WTC11 (cell line): ENCODE results near the gene MFAP3L. TPM values are rescaled to one million over a fixed set of nuclear protein-coding genes. Genes with fewer than 3 reads are reported as not detected.

Source experiments
- ATAC-seq: fragments of 200-7000 bp; cut with Tn5 transposase; 2 replicates; pipeline ENCODE4 v1.10.0; 2021; ENCODE audit warnings: mild to moderate bottlenecking, moderate library complexity
- CTCF ChIA-PET: fragments of 300-600 bp; sonication (Branson Sonifier 250); formaldehyde crosslinking; loops from one replicate; lab custom pipeline; 2021; ENCODE audit warnings: antibody characterized with exemption; lab: Charles Lee
- POLR2A ChIA-PET: fragments of 350-600 bp; sonication (Branson Sonifier 250); formaldehyde crosslinking; loops from one replicate; lab custom pipeline; 2021; ENCODE audit warnings: antibody characterized with exemption; lab: Charles Lee
- DNase-seq: peaks from one replicate; pipeline ENCODE4 v3.0.0; 2021; ENCODE audit warnings: low spot score
- H3K27ac Mint-ChIP-seq: 2 replicates; pipeline ENCODE4 v1.8.0; 2021; ENCODE audit warnings: mixed read lengths
- H3K27me3 Mint-ChIP-seq: 2 replicates; pipeline ENCODE4 v1.8.0; 2021; ENCODE audit warnings: low read depth, mild to moderate bottlenecking, moderate library complexity, mixed read lengths
- H3K36me3 Mint-ChIP-seq: 2 replicates; pipeline ENCODE4 v1.8.0; 2021; ENCODE audit warnings: mixed read lengths
- H3K4me1 Mint-ChIP-seq: 2 replicates; pipeline ENCODE4 v1.8.0; 2022; ENCODE audit warnings: mixed read lengths
- H3K4me3 Mint-ChIP-seq: 2 replicates; pipeline ENCODE4 v1.8.0; 2021; ENCODE audit warnings: mild to moderate bottlenecking, moderate library complexity, mixed read lengths
- H3K9me3 Mint-ChIP-seq: 2 replicates; pipeline ENCODE4 v1.8.0; 2021; ENCODE audit warnings: mixed read lengths
- EMX1 ChIP-seq: fragments of 250-450 bp; sonication (Bioruptor Pico); IDR thresholded peaks from 2 replicates; pipeline ENCODE4 v1.8.0; 2021; ENCODE audit warnings: mild to moderate bottlenecking
- ESRRA ChIP-seq: sonication (generic); formaldehyde crosslinking; IDR thresholded peaks from 2 replicates; pipeline ENCODE4 v1.8.1; 2022; ENCODE audit warnings: mild to moderate bottlenecking, missing genetic modification reagents, borderline replicate concordance
- GRHL2 ChIP-seq: fragments of 250-450 bp; sonication (Bioruptor Pico); IDR thresholded peaks from 2 replicates; pipeline ENCODE4 v1.8.0; 2022; ENCODE audit warnings: mild to moderate bottlenecking, moderate library complexity; ENCODE audit not compliant: insufficient replicate concordance, severe bottlenecking
- MYBL2 ChIP-seq: sonication (generic); formaldehyde crosslinking; IDR thresholded peaks from 2 replicates; pipeline ENCODE4 v1.8.1; 2023; ENCODE audit warnings: mild to moderate bottlenecking, moderate library complexity, missing genetic modification reagents
- NR1H2 ChIP-seq: sonication (generic); formaldehyde crosslinking; IDR thresholded peaks from 2 replicates; pipeline ENCODE4 v1.9.0; 2021; ENCODE audit warnings: mild to moderate bottlenecking, moderate library complexity, missing genetic modification reagents
- RORB ChIP-seq: fragments of 250-450 bp; sonication (Bioruptor Pico); IDR thresholded peaks from 2 replicates; pipeline ENCODE4 v1.9.0; 2021; ENCODE audit warnings: mild to moderate bottlenecking
- ZBTB21 ChIP-seq: sonication (generic); formaldehyde crosslinking; IDR thresholded peaks from 2 replicates; pipeline ENCODE4 v1.8.1; 2023; ENCODE audit warnings: mild to moderate bottlenecking, missing genetic modification reagents, borderline replicate concordance
- ZNF121 ChIP-seq: sonication (generic); formaldehyde crosslinking; IDR thresholded peaks from 2 replicates; pipeline ENCODE4 v1.8.0; 2023; ENCODE audit warnings: missing genetic modification reagents
- ZNF138 ChIP-seq: sonication (generic); formaldehyde crosslinking; conservative IDR thresholded peaks from 2 replicates; pipeline ENCODE4 v1.8.1; 2022; ENCODE audit warnings: mild to moderate bottlenecking, moderate library complexity, missing genetic modification reagents
- total RNA-seq: library from RNA; stranded (reverse); gene quantifications from 3 replicates; pipeline ENCODE4 v1.2.3, GENCODE V29; 2021
- TF ChIP-seq, protein P1 (sequence below): sonication (generic); formaldehyde crosslinking; conservative IDR thresholded peaks from 2 replicates; pipeline ENCODE4 v1.8.1; 2023; ENCODE audit warnings: mild to moderate bottlenecking, low read depth, missing genetic modification reagents, moderate library complexity
- TF ChIP-seq, protein P2 (sequence below): fragments of 250-450 bp; sonication (Bioruptor Pico); conservative IDR thresholded peaks from 2 replicates; pipeline ENCODE4 v1.9.0; 2021; ENCODE audit warnings: mild to moderate bottlenecking
- TF ChIP-seq, protein P3 (sequence below): sonication (generic); formaldehyde crosslinking; IDR thresholded peaks from 2 replicates; pipeline ENCODE4 v1.8.0; 2023; ENCODE audit warnings: missing genetic modification reagents
- TF ChIP-seq, protein P4 (sequence below): sonication (generic); formaldehyde crosslinking; IDR thresholded peaks from 2 replicates; pipeline ENCODE4 v1.8.1; 2023; ENCODE audit warnings: mild to moderate bottlenecking, missing genetic modification reagents, moderate library complexity
- TF ChIP-seq, protein P5 (sequence below): sonication (generic); formaldehyde crosslinking; IDR thresholded peaks from 2 replicates; pipeline ENCODE4 v1.8.1; 2022; ENCODE audit warnings: mild to moderate bottlenecking, moderate library complexity, missing genetic modification reagents
- TF ChIP-seq, protein P6 (sequence below): sonication (generic); formaldehyde crosslinking; IDR thresholded peaks from 2 replicates; pipeline ENCODE4 v1.8.1; 2022; ENCODE audit warnings: low read depth, mild to moderate bottlenecking, moderate library complexity, missing genetic modification reagents, borderline replicate concordance
- TF ChIP-seq, protein P7 (sequence below): fragments of 250-450 bp; sonication (Bioruptor Pico); IDR thresholded peaks from 2 replicates; pipeline ENCODE4 v1.9.0; 2021; ENCODE audit warnings: mild to moderate bottlenecking, borderline replicate concordance
- TF ChIP-seq, protein P8 (sequence below): sonication (generic); formaldehyde crosslinking; IDR thresholded peaks from 2 replicates; pipeline ENCODE4 v1.8.0; 2022; ENCODE audit warnings: mild to moderate bottlenecking, missing genetic modification reagents

Gene MFAP3L
- total RNA-seq, 1 experiment from 2014 or later: 31.3 TPM

DNA sequence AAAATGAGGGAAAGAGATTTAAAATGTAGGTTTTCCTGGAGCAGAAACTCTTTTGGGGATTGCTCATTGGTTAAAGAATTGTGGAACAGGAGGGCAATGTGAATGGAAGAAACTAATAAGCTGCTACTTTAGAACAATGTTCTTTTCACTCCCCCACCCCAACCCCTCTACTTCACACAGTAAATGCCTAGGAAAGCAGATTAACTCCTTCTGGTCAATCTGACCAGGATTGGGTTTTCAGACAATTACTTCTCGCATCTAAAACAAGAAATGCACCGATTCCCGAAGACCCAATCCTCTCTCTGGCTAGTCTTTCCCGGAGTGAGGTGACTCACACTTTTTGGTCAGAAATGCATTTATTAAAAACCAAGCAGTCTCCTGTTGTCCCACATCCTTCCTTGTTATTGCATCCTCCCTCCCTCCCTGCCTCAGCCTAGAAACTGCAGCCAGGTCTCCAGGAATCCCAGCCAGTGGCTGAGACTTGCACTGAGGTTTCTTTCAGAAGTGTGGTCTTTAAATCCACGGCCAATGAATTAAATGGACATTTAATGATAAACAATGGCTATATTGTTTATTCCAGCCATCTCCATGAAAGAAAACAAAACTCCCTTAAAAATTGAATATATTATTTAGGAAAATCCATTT, 21.4 kb downstream of the MFAP3L start (continued):
- TF ChIP-seq NR1H2 (no peak), ZNF138 (CRISPR knock-in tag) (no peak), ZBTB21 (no peak), EMX1 (CRISPR knock-in tag) (no peak), ESRRA (CRISPR knock-in tag) (no peak)
- TF ChIP-seq, protein P1, sequence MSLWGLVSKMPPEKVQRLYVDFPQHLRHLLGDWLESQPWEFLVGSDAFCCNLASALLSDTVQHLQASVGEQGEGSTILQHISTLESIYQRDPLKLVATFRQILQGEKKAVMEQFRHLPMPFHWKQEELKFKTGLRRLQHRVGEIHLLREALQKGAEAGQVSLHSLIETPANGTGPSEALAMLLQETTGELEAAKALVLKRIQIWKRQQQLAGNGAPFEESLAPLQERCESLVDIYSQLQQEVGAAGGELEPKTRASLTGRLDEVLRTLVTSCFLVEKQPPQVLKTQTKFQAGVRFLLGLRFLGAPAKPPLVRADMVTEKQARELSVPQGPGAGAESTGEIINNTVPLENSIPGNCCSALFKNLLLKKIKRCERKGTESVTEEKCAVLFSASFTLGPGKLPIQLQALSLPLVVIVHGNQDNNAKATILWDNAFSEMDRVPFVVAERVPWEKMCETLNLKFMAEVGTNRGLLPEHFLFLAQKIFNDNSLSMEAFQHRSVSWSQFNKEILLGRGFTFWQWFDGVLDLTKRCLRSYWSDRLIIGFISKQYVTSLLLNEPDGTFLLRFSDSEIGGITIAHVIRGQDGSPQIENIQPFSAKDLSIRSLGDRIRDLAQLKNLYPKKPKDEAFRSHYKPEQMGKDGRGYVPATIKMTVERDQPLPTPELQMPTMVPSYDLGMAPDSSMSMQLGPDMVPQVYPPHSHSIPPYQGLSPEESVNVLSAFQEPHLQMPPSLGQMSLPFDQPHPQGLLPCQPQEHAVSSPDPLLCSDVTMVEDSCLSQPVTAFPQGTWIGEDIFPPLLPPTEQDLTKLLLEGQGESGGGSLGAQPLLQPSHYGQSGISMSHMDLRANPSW (CRISPR knock-in tag): no peak
- TF ChIP-seq, protein P2, sequence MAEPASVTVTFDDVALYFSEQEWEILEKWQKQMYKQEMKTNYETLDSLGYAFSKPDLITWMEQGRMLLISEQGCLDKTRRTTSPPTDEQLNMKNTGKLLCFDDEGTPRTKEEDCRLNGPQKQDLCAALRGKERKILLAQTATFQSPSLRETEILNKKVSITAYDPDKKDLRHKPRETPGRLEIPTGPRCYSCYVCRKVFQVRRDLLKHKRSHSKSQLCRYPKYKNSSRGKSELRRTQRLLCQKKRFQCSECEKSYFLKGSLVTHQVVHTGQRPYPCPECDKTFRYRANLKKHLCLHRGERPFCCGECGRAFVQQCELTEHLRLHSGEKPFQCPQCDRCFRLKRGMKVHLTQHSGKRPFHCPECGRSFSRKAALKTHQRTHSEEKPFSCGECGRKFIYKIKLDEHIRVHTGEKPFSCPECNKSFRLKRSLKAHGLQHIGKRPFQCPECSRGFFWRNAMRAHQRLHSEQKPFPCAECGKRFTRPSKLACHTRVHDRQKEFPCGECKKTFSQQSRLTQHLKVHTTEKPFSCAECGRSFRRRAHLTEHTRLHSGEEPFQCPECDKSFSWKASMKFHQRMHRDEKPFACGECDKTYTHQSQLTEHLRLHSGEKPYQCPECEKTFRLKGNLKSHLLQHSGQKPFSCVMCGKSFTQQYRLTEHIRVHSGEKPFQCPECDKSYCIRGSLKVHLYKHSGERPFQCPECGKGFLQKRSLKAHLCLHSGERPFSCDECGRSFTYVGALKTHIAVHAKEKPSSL (CRISPR knock-in tag): no peak
- TF ChIP-seq, protein P3, sequence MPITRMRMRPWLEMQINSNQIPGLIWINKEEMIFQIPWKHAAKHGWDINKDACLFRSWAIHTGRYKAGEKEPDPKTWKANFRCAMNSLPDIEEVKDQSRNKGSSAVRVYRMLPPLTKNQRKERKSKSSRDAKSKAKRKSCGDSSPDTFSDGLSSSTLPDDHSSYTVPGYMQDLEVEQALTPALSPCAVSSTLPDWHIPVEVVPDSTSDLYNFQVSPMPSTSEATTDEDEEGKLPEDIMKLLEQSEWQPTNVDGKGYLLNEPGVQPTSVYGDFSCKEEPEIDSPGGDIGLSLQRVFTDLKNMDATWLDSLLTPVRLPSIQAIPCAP (CRISPR knock-in tag): no peak
- TF ChIP-seq, protein P4, sequence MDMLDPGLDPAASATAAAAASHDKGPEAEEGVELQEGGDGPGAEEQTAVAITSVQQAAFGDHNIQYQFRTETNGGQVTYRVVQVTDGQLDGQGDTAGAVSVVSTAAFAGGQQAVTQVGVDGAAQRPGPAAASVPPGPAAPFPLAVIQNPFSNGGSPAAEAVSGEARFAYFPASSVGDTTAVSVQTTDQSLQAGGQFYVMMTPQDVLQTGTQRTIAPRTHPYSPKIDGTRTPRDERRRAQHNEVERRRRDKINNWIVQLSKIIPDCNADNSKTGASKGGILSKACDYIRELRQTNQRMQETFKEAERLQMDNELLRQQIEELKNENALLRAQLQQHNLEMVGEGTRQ (CRISPR knock-in tag): no peak
- TF ChIP-seq, protein P5, sequence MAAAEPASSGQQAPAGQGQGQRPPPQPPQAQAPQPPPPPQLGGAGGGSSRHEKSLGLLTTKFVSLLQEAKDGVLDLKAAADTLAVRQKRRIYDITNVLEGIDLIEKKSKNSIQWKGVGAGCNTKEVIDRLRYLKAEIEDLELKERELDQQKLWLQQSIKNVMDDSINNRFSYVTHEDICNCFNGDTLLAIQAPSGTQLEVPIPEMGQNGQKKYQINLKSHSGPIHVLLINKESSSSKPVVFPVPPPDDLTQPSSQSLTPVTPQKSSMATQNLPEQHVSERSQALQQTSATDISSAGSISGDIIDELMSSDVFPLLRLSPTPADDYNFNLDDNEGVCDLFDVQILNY (CRISPR knock-in tag): no peak

DNA sequence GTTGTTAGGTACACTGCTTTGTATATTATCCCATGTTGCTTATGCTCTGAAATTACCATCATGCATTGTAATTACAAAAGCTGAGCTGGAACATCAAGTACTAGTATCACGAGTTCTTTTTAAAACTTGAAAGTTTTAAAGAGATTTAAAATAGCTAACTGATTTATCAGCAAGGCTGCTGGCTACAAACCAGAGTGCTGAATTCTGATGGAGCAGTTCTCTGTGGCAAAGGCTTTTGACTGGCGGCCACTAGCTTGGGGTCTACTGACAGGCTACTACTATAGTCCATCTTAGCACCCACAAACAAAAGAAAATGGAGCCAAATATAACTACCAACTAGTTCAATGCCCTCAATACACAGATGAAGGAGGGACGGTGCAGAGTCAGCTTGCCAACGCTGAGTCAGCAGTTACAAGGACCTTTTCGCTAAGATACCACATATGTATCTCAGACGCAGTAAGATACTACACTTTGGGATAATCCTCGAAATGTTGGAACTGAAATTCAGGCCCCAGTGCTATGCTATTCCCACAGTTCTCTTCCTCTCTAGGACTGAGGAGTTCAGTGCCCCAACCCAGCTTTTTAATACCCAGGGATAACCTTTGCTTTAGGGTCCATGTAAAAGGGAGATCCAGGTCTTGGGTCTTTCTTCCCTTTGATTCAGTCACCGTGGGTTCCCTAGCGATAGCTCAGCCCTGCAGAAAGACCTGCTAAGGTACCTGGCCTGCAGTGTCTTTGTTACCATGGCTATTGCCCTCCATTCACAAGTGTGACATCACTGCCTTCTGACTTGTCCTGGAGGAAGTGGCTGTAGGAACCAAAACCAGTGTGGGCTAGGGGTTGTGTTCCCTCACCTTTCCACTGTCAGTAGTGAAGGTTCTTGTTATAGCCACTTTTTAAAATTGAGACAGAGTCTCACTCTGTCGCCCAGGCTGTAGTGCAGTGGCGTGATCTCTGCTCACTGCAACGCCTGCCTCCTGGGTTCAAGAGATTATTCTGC, 22.8 kb downstream of the MFAP3L start:
- H3K4me1 Mint-ChIP-seq: peaks cover 33% of the 10 kb centered on the region
- CTCF ChIA-PET: interaction anchor here (1.4 kb wide), 1 partner anchor 193 kb away, joined by 4 read pairs; no protein-coding TSS in a partner anchor
- no peaks in the 10 kb centered on the region for H3K9me3 Mint-ChIP-seq
- no peak overlapping the region; the same call in 1 of the 2 replicates for H3K27ac Mint-ChIP-seq
- ATAC-seq: no peak
- no peak overlapping the region for H3K4me3 Mint-ChIP-seq
- no peaks in the 10 kb centered on the region for H3K27me3 Mint-ChIP-seq
- no peaks in the 10 kb centered on the region for H3K36me3 Mint-ChIP-seq
- no peak for DNase-seq
- POLR2A ChIA-PET: no interaction called here
- TF ChIP-seq, protein P6, sequence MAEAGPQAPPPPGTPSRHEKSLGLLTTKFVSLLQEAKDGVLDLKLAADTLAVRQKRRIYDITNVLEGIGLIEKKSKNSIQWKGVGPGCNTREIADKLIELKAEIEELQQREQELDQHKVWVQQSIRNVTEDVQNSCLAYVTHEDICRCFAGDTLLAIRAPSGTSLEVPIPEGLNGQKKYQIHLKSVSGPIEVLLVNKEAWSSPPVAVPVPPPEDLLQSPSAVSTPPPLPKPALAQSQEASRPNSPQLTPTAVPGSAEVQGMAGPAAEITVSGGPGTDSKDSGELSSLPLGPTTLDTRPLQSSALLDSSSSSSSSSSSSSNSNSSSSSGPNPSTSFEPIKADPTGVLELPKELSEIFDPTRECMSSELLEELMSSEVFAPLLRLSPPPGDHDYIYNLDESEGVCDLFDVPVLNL: no peak
- TF ChIP-seq GRHL2 (CRISPR knock-in tag) (no peak), MYBL2 (CRISPR knock-in tag) (no peak), ZNF121 (CRISPR knock-in tag) (no peak), EMX1 (CRISPR knock-in tag) (no peak), RORB (CRISPR knock-in tag) (no peak), NR1H2 (no peak)
- TF ChIP-seq, protein P7, sequence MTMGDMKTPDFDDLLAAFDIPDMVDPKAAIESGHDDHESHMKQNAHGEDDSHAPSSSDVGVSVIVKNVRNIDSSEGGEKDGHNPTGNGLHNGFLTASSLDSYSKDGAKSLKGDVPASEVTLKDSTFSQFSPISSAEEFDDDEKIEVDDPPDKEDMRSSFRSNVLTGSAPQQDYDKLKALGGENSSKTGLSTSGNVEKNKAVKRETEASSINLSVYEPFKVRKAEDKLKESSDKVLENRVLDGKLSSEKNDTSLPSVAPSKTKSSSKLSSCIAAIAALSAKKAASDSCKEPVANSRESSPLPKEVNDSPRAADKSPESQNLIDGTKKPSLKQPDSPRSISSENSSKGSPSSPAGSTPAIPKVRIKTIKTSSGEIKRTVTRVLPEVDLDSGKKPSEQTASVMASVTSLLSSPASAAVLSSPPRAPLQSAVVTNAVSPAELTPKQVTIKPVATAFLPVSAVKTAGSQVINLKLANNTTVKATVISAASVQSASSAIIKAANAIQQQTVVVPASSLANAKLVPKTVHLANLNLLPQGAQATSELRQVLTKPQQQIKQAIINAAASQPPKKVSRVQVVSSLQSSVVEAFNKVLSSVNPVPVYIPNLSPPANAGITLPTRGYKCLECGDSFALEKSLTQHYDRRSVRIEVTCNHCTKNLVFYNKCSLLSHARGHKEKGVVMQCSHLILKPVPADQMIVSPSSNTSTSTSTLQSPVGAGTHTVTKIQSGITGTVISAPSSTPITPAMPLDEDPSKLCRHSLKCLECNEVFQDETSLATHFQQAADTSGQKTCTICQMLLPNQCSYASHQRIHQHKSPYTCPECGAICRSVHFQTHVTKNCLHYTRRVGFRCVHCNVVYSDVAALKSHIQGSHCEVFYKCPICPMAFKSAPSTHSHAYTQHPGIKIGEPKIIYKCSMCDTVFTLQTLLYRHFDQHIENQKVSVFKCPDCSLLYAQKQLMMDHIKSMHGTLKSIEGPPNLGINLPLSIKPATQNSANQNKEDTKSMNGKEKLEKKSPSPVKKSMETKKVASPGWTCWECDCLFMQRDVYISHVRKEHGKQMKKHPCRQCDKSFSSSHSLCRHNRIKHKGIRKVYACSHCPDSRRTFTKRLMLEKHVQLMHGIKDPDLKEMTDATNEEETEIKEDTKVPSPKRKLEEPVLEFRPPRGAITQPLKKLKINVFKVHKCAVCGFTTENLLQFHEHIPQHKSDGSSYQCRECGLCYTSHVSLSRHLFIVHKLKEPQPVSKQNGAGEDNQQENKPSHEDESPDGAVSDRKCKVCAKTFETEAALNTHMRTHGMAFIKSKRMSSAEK (CRISPR knock-in tag): no peak
- TF ChIP-seq, protein P8, sequence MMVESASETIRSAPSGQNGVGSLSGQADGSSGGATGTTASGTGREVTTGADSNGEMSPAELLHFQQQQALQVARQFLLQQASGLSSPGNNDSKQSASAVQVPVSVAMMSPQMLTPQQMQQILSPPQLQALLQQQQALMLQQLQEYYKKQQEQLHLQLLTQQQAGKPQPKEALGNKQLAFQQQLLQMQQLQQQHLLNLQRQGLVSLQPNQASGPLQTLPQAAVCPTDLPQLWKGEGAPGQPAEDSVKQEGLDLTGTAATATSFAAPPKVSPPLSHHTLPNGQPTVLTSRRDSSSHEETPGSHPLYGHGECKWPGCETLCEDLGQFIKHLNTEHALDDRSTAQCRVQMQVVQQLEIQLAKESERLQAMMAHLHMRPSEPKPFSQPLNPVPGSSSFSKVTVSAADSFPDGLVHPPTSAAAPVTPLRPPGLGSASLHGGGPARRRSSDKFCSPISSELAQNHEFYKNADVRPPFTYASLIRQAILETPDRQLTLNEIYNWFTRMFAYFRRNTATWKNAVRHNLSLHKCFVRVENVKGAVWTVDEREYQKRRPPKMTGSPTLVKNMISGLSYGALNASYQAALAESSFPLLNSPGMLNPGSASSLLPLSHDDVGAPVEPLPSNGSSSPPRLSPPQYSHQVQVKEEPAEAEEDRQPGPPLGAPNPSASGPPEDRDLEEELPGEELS: no peak
